Measurements from ENCODE around the gene HENMT1.

DNA sequence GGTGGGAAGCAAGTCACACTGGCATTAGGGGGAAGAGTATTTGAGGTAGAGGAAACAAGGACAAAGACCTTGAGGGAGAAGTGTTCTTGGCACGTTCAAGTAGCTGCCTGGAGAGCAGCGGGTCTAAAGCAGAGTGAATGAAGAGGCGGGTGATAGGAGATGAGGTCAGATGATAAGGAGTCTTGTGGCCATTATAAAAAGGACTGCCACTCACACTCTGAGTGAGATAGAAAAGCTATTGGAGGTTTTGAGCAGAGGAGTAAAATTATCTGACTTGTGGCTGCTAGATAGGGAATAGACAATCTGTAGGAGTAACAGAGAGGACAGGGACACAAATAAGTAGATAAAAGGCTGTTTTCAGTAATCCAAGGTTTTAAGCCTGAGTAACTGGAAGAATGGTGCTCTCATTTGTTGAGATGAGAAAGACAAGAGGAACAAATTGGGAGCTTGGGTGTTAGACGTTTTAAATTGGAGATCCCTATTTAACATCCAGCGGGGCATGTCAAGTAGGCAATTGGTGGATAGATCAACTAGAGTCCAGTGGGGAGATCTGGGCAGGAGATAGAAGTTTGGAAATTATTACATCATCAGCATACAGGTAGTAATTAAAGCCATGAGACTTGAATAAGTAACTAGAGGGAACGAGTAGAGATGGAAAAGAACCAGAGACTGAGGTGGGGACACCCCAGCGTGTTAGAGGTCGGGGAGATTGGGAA is 43.7 kb downstream of the HENMT1 start:
- TF ChIP-seq, protein P1, sequence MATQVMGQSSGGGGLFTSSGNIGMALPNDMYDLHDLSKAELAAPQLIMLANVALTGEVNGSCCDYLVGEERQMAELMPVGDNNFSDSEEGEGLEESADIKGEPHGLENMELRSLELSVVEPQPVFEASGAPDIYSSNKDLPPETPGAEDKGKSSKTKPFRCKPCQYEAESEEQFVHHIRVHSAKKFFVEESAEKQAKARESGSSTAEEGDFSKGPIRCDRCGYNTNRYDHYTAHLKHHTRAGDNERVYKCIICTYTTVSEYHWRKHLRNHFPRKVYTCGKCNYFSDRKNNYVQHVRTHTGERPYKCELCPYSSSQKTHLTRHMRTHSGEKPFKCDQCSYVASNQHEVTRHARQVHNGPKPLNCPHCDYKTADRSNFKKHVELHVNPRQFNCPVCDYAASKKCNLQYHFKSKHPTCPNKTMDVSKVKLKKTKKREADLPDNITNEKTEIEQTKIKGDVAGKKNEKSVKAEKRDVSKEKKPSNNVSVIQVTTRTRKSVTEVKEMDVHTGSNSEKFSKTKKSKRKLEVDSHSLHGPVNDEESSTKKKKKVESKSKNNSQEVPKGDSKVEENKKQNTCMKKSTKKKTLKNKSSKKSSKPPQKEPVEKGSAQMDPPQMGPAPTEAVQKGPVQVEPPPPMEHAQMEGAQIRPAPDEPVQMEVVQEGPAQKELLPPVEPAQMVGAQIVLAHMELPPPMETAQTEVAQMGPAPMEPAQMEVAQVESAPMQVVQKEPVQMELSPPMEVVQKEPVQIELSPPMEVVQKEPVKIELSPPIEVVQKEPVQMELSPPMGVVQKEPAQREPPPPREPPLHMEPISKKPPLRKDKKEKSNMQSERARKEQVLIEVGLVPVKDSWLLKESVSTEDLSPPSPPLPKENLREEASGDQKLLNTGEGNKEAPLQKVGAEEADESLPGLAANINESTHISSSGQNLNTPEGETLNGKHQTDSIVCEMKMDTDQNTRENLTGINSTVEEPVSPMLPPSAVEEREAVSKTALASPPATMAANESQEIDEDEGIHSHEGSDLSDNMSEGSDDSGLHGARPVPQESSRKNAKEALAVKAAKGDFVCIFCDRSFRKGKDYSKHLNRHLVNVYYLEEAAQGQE (IDR thresholded peaks at IDR 0.05; ENCODE audit: insufficient read depth in 1 of 2, low read depth in 2 of 2, low read length in 2 of 2) = no peak
- no peak for TF ChIP-seq TAF1 (IDR thresholded peaks at IDR 0.05; ENCODE audit: borderline replicate concordance, insufficient read depth, low read length)
- TF ChIP-seq FOXP2 (optimal IDR thresholded peaks at IDR 0.05; ENCODE audit: borderline replicate concordance, extremely low read depth, extremely low read length, insufficient read depth) = no peak

All from PFSK-1 (cell line).